CD4-positive, alpha-beta T cell treated with Interleukin-21 for 1 hour (primary cell): Measurements from ENCODE around the gene PQBP1.
"Not testable (repeated sequence)": the region's sequence is repeated elsewhere in the genome, so short reads cannot be mapped to it uniquely, and the experiment has no call there.

Experiments used
- DNase-seq: peaks from one replicate; pipeline ENCODE4 v3.0.0-alpha.2; 2020

Gene PQBP1, protein sequence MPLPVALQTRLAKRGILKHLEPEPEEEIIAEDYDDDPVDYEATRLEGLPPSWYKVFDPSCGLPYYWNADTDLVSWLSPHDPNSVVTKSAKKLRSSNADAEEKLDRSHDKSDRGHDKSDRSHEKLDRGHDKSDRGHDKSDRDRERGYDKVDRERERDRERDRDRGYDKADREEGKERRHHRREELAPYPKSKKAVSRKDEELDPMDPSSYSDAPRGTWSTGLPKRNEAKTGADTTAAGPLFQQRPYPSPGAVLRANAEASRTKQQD

DNA sequence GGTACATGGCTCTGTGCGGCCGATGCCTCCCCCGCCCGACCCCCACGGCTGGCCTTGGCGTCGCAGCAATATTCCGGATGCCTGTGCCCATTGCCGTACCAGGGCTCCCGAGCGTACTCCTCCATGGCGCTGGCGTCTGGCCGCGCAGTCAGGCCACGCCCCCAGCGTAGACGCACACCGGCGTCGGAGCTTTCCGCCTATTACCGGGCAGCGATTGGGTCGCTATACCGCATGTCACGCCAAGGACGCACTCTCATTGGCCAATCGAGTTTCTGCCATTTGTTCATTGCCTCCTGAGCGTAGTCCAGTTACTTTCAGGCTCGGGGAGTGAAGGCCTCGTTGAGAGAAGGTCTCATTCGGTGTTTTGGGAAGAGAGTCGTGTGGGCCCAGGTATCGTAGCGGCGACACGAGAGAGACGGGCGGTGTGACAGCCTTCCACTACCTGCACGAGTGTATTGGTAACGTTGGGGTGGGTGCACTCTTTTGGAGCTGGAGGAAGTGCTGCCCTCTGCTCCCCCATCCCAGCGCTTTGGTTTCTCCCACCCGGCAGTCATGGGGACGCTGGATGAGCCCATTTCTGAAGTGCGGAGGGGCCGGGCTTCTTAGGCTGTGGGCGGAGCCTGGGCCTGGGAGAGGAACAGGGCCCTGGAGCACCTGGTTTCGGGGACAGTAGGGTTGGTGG, at the start of gene PQBP1, which contains the start of gene TIMM17B:
TSS of gene PQBP1 (plus strand) at position 306 of the 682 bp plus-strand sequence. CDS start 580 bp downstream, outside the sequence.
TSS of gene TIMM17B (minus strand) at position 144 of the 682 bp plus-strand sequence. CDS start at position 125, 19 bp downstream.
- peak; percentile 94 for DNase-seq

DNA sequence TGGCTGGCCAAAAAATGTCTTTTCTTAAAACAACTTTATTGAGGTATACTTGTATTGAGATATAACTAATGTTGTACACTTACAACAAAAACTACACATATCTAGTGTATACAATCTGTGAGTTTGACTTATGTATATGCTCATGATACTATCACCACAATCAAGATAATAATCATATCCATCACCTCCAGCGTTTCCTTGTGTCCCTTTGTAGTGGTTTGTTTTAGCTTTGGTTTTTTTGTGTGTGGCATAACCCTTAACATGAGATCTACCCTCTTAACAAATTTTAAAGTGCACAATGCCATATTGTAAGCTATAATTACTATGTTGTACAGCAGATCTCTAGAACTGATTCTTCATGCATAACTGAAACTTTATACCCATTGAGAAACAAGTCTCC, 48.9 kb upstream of the PQBP1 start:
- peak; percentile 20 for DNase-seq

DNA sequence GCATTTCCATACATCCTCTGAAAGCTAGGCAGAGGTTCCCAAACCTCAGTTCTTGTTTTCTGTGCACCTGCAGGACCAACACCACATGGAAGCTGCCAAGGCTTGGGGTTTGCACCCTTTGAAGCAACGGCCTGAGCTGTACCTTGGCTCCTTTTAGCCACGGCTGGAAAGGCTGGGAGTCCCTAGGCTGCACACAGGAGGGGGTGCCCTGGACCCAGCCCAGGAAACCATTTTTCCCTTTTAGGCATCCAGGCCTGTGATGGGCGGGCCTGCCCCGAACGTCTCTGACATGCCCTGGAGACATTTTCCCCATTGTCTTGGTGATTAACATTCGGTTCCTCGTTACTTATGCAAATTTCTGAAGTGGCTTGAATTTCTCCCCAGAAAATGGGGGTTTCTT, 44.9 kb upstream of the PQBP1 start:
- DNase-seq: no peak

GRCh38 chrX:48853494-48853893, 44.2 kb upstream of the PQBP1 start:
- DNase-seq: not testable (repeated sequence)

DNA sequence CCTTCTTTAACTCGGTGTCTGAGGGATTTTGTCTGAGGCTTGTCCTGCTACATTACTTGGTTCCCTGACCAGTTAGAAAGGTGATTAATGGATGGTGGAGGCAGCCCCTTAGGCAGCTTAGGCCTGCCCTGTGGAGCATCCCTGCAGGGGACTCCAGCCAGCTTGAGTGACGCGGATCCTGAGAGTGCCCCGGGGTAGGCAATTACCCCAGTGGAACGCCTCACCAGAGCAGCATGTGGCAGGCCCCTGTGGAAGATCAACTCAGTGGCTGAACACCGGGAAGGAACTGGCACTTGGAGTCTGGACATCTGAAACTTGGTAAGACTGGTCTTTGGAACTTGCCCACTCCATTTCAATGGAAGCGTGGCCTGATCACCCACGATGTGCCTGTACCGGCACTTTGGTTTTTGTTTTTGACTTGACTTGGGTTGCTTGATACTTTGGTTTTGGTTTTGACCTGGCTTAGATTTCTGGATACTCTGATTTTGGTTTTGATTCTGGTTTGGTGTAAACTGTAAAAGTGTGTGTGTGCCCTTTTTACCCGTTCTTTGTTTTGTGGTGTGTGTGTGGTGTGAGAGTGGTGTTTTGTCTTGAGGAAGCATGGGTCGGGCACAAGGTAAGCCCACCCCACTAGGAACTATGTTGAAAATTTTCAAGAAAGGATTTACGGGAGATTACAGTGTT, 43.5 kb upstream of the PQBP1 start:
- DNase-seq: not testable (repeated sequence)

- DNase-seq: peak; percentile 32
Measured at GRCh38 chrX:48854898-48855297, 42.8 kb upstream of the PQBP1 start.

GRCh38 chrX:48864210-48864609, 33.5 kb upstream of the PQBP1 start:
- DNase-seq: no peak

DNA sequence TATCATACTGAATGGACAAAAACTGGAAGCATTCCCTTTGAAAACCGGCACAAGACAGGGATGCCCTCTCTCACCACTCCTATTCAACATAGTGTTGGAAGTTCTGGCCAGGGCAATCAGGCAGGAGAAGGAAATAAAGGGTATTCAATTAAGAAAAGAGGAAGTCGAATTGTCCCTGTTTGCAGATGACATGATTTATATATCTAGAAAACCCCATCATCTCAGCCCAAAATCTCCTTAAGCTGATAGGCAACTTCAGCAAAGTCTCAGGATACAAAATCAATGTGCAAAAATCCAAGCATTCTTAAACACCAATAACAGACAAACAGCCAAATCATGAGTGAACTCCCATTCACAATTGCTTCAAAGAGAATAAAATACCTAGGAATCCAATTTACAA, 25.7 kb upstream of the PQBP1 start:
- DNase-seq: not testable (repeated sequence)

- DNase-seq: not testable (repeated sequence)
Measured at GRCh38 chrX:48876944-48877343, 20.8 kb upstream of the PQBP1 start.

- DNase-seq: no peak
Measured at GRCh38 chrX:48883729-48884128, 14.0 kb upstream of the PQBP1 start.

DNA sequence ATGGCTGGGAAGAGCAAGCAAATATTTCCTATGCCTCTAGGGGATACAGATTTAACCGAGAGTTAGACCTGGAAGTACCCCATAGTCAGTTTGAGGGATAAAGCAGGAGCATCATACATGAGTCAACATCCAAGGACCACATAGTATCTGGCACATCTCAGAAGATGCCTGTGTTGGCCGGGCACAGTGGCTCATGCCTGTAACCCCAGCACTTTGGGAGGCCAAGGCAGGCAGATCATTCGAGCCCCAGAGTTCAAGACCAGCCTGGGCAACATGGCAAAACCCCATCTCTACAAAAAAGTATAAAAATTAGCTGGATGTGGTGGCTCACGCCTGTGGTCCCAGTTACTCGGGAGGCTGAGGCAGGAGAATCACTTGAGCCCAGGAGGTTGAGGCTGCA, 11.1 kb upstream of the PQBP1 start:
- DNase-seq: not testable (repeated sequence)

DNA sequence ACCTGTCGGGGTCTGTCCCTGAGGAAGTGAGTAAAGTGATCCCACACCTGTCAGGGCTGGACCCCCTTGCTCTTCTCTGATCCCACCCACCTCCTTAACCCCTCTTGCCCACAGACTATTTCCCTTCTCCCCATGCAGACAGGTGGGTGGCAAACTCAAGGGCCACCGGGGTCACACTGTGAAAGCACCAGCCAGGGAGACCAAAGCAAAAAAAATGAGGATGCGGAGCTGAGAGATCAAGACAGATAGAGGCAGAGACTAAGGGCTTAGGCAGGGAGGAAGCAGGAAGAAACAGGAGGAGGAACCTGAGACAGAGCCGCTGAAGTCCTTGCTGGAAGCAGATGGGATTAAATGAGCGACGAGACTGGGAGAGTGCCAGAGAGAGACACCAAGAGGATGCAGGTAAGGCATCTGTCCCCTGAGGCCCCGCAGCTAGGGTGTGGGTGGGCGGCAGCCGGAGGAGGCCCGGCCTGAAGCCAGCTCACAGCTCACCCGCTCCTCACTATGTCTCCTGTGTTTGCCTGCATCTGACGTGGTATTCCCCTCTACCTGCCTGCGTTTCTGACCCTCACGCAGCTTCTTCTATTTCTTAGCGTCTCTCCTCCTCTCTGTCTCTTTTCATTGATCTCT, 7.3 kb upstream of the PQBP1 start:
- no peak for DNase-seq

DNA sequence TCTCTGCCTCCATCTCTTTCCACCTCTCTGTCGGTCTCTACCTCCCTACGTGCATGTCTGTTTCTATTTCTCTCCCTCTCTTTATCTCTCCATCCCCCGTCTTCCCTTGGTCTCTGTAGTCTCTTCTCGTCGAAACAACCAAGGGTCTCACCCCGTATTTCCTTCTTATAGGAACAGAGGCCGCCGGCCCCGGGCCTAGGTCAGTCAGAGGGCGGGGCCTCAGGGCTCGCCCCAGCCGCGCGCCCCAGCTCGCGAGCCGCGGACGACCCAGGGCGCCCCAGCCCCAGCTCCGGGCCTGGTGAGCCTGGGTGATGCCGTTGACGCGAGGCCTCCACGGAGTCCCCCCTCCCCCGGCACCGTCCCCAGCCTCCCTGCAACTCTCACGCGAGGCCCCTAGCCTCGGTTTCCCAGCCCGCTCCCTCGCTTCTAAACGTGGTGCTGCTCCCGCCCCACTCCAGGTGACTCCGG, 6.8 kb upstream of the PQBP1 start:
- no peak for DNase-seq

GRCh38 chrX:48891402-48892288, 6.1 kb upstream of the PQBP1 start:
- DNase-seq: peak; percentile 84

GRCh38 chrX:48892896-48893295, 4.8 kb upstream of the PQBP1 start:
- no peak for DNase-seq

DNA sequence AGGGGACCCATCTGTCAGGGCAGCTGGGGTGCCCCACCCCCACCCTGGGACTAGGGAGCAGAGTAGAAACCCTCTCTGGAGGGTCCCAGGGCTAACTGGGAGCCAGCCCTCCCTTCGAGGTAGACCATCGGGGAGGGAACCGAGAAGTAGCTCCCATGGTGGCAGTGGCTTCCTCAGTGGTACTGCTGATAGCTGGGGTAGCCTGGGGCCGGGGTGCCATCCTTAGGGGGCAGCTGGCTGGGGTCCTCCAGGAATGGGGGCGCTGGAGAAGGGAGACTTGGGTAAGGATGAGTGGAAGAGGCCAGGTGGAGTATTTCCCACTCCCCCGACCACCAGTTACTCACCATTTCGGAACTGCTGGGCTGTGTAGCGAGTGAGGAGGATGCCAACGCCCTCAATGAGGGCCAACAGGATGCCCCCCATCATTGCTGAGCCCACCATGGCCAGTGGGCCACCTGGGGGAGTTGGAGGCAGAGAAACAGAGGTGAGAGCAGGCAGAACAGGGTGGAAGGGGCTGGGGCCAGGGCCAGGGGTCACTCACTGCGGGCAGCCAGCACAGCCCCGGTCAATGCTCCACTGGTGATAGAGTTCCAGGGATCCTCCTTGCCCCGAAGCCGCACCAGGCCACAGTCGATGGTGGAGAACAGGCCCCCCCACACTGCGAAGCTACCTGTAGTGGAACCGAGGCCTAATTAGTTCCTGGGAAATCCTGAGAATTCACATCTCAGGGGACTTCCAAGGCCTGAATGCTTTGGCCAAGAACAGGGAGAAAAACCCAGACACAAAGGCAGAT, 4.0 kb upstream of the PQBP1 start:
- no peak for DNase-seq

GRCh38 chrX:48894891-48895290, 2.8 kb upstream of the PQBP1 start:
- DNase-seq: no peak

DNA sequence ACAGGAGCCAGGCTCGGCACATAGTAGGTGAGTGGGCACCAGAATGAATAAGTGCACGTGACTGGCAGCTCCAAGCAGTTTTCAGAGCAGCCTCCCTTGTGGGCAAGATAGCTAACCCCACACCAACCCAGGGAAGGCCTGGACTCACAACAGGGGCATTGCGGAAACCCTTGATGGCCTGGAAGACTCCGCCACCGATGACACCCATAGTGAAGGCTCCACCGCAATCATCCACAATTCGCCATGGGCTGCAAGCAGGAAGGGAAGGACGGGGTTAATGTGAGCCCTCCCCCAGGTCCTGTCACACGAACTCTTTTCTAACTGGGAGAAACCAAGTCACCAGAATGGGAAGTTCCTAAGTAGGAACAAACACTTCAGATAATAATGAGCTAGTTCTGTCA, 1.1 kb upstream of the PQBP1 start:
- no peak for DNase-seq

DNA sequence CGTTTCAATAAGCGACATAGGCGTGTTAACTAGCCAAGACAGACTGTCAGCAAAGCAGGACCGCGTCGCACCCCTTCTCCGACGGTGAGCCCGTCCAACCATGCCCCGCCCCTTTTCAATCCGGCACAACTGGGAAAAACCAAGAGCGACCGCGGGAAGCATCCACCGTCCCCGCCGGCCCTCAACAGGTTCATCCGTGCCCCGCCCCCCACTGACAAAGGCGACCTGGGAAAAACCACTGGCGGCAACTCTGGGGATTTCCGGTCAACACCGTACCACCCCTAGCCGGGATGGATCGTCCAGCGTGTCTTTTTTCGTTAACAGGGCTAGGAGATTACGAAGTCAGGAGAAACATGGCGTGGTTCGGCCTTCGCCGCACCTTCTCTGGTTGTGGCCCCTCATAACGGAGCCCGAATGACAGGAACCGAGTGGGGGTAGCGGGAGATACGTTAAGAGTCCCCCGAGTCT, 539 bp upstream of the PQBP1 start:
- DNase-seq: peak; percentile 83

DNA sequence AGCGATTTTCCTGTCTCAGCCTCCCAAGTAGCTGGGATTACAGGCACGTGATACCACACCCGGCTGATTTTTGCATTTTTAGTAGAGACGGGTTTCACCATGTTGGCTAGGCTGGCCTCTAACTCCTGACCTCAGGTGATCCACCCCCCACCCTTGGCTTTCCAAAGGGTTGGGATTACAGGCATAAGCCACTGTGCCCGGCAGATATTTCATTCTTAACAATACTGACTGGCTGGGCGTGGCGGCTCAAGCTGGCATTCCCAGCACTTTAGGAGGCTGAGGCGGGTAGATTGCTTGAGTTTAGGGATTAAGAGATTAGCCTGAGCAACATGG, 1.3 kb downstream of the PQBP1 start:
- DNase-seq: no peak

DNA sequence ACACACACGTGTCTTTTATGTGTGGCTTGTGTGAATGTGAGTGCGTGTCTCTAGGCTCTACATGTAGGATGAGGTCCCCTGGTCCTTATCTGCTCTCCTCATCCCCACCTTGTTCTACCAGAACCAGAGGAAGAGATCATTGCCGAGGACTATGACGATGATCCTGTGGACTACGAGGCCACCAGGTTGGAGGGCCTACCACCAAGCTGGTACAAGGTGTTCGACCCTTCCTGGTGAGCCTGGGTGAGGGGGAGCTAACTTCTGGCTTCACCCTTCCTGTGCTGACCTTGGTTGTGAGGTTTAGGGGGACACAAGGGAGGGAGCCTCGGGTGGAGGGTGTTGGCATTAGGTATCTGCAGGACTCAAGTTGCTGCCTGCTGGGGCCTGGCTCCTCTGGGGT, 3.3 kb downstream of the PQBP1 start:
- DNase-seq: no peak
